Adrenal gland (tissue), 5 donors: Measurements from ENCODE around the gene LBH.

Source experiments
- CTCF ChIP-seq, 6 experiments: fragments of 450-650 bp in 4 of 6; fragments of 200-600 bp in 2 of 6; sonication (generic) in 1 of 6; IDR thresholded peaks; 1 replicate in 5 of 6; 2 replicates in 1 of 6; pipeline versions ENCODE4 v1.5.1 to v1.8.0; 2016 to 2021; ENCODE audit warnings: antibody characterized with exemption in 6 of 6, mild to moderate bottlenecking in 2 of 6, moderate library complexity in 1 of 6
- POLR2A ChIP-seq, 2 donors: fragments of 450-650 bp; IDR thresholded peaks; one replicate each; pipeline ENCODE4 v1.6.1; 2017; ENCODE audit warnings: antibody characterized with exemption in 2 of 2, mild to moderate bottlenecking in 2 of 2, moderate library complexity in 1 of 2
- donor health status: DM: no; HTN: no; CAD: no.

- TF ChIP-seq CTCF (IDR thresholded peaks at IDR 0.05) (no peak), POLR2A (IDR thresholded peaks at IDR 0.05) (no peak)
These were observed 680 bp upstream of the LBH start for GRCh38 chr2:30230497-30231211.
